SH-SY5Y (cell line): ENCODE results near the gene CYBB.

Source experiments
- GATA2 ChIP-seq: IDR thresholded peaks from 2 replicates; pipeline ENCODE4 v1.6.1; 2011; ENCODE audit warnings: mild to moderate bottlenecking, low read depth, low read length
- GATA3 ChIP-seq: IDR thresholded peaks from 2 replicates; pipeline ENCODE4 v1.6.1; 2011; ENCODE audit warnings: low read depth, mild to moderate bottlenecking, low read length, moderate library complexity

- TF ChIP-seq GATA2, result no peak
- no peak for TF ChIP-seq GATA3
Measured at GRCh38 chrX:37757082-37757481, 22.8 kb upstream of the CYBB start.
